Esophagus (tissue), 2 donors: ENCODE measurements around the gene TSC22D3. TPM values are rescaled to one million over a fixed set of nuclear protein-coding genes. Genes with fewer than 3 reads are reported as not detected.

Experiments used
- polyA plus RNA-seq, 2 donors: library from polyadenylated mRNA; stranded (reverse); fragments of 200-250 nt; gene quantifications; one replicate each; pipeline ENCODE4 v1.2.3, GENCODE V29; 2013
- donor health status: healthy with polysubstance abuse.
- donor health status: Bipolar disorder and iron deficiency.

The TSC22D3 gene
- polyA plus RNA-seq, 2 donors, result 62.5 to 64.5 TPM

Other genes starting within 250 kb of the TSC22D3 start
- gene PRPS1, start 147.3 kb downstream of the TSC22D3 start, polyA plus RNA-seq, result 10 to 100 TPM in 1 of 2 donors, 1 to 10 TPM in 1; 2.7 to 10.2 TPM
- under 1 TPM in 1 of 2 donors, not detected in 1; 0.02 TPM for gene NCBP2L, start 1.9 kb upstream of the TSC22D3 start, polyA plus RNA-seq
- 1 to 10 TPM; 3.3 to 7.9 TPM for gene MID2, start 50.1 kb upstream of the TSC22D3 start, polyA plus RNA-seq
- not detected for gene TEX13B, start 206.6 kb upstream of the TSC22D3 start, polyA plus RNA-seq